CD4-positive, alpha-beta T cell (primary cell): Measurements from ENCODE around the gene PYM1. TPM values are rescaled to one million over a fixed set of nuclear protein-coding genes. Genes with fewer than 3 reads are reported as not detected.

Experiments used
- ATAC-seq: fragments of 200-7000 bp; cut with Tn5 transposase; one replicate; pipeline ENCODE4 v1.10.0; 2022; ENCODE audit warnings: mild to moderate bottlenecking; ENCODE audit not compliant: poor library complexity
- CTCF ChIA-PET: fragments of 350-600 bp; sonication (Branson Sonifier 250); formaldehyde crosslinking; loops from one replicate; lab custom pipeline; 2021; ENCODE audit warnings: antibody characterized with exemption, inconsistent platforms; lab: Charles Lee
- POLR2A ChIA-PET: fragments of 350-600 bp; sonication (Branson Sonifier 250); formaldehyde crosslinking; loops from one replicate; lab custom pipeline; 2021; ENCODE audit warnings: antibody characterized with exemption, inconsistent platforms; lab: Charles Lee
- DNase-seq, 14 experiments: peaks; one replicate each; pipeline ENCODE4 v3.0.0-alpha.2; 2013 to 2020; ENCODE audit warnings: mixed read lengths in 2 of 14
- H3K27ac ChIP-seq, 2 donors: one replicate each; pipeline versions ENCODE4 v1.5.1 to v1.7.0; 2013; ENCODE audit warnings: low read length in 2 of 2, low read depth in 1 of 2, mild to moderate bottlenecking in 1 of 2
- H3K27me3 ChIP-seq, 2 experiments: 1 replicate in 1 of 2; 2 replicates in 1 of 2; pipeline versions ENCODE4 v1.6.1 to v1.7.0; 2013; ENCODE audit warnings: low read length in 2 of 2, control low read depth in 1 of 2, mild to moderate bottlenecking in 1 of 2, moderate library complexity in 1 of 2; ENCODE audit not compliant: insufficient read depth in 2 of 2, control insufficient read depth in 1 of 2
- H3K36me3 ChIP-seq: one replicate; pipeline ENCODE4 v1.6.1; 2013; ENCODE audit warnings: low read length, control low read depth; ENCODE audit not compliant: insufficient read depth
- H3K4me1 ChIP-seq: one replicate; pipeline ENCODE4 v1.6.1; 2013; ENCODE audit warnings: low read length, control low read depth; ENCODE audit not compliant: insufficient read depth
- H3K4me3 ChIP-seq: one replicate; pipeline ENCODE4 v1.5.1; 2013; ENCODE audit warnings: mild to moderate bottlenecking, low read length, moderate library complexity
- H3K9me3 ChIP-seq, 2 experiments: 1 replicate in 1 of 2; 2 replicates in 1 of 2; pipeline versions ENCODE4 v1.6.1 to v1.7.0; 2013; ENCODE audit warnings: low read length in 2 of 2, mild to moderate bottlenecking in 2 of 2, control low read depth in 1 of 2, moderate library complexity in 1 of 2; ENCODE audit not compliant: control insufficient read depth in 1 of 2, insufficient read depth in 1 of 2
- H3K27ac Mint-ChIP-seq: one replicate; pipeline ENCODE4 v1.8.0; 2020; ENCODE audit warnings: mixed read lengths
- H3K27me3 Mint-ChIP-seq: one replicate; pipeline ENCODE4 v1.8.0; 2021; ENCODE audit warnings: mixed read lengths
- H3K36me3 Mint-ChIP-seq: one replicate; pipeline ENCODE4 v1.8.0; 2021; ENCODE audit warnings: low read depth, mixed read lengths
- H3K4me1 Mint-ChIP-seq: one replicate; pipeline ENCODE4 v1.8.0; 2021; ENCODE audit warnings: low read depth, mixed read lengths
- H3K4me3 Mint-ChIP-seq: one replicate; pipeline ENCODE4 v1.8.0; 2020; ENCODE audit warnings: mild to moderate bottlenecking, mixed read lengths
- H3K9me3 Mint-ChIP-seq: one replicate; pipeline ENCODE4 v1.8.0; 2020; ENCODE audit warnings: mixed read lengths
- intact Hi-C, 2 experiments: fragments of 100-400 bp; cut with DNase I in 1 of 2; cut with micrococcal nuclease in 1 of 2; formaldehyde crosslinking; loops; one replicate each; pipeline versions ENCODE4 v1.15.1 to v1.9.0; 2023 to 2025; cut with DNase I, micrococcal nuclease
- total RNA-seq, 174 experiments: library from RNA in 2 of 174; stranded (reverse) in 2 of 174; gene quantifications; one replicate each; pipeline ENCODE4 v1.2.3 and lab custom pipeline; 2021 to 2026
- TF ChIP-seq, protein P1 (sequence below): fragments of 200-600 bp; IDR thresholded peaks from one replicate; pipeline ENCODE4 v1.8.0; 2022; ENCODE audit warnings: antibody characterized with exemption, mild to moderate bottlenecking

The PYM1 gene
- total RNA-seq, 2 experiments from 2014 or later, result 13.7 to 16.7 TPM

DNA sequence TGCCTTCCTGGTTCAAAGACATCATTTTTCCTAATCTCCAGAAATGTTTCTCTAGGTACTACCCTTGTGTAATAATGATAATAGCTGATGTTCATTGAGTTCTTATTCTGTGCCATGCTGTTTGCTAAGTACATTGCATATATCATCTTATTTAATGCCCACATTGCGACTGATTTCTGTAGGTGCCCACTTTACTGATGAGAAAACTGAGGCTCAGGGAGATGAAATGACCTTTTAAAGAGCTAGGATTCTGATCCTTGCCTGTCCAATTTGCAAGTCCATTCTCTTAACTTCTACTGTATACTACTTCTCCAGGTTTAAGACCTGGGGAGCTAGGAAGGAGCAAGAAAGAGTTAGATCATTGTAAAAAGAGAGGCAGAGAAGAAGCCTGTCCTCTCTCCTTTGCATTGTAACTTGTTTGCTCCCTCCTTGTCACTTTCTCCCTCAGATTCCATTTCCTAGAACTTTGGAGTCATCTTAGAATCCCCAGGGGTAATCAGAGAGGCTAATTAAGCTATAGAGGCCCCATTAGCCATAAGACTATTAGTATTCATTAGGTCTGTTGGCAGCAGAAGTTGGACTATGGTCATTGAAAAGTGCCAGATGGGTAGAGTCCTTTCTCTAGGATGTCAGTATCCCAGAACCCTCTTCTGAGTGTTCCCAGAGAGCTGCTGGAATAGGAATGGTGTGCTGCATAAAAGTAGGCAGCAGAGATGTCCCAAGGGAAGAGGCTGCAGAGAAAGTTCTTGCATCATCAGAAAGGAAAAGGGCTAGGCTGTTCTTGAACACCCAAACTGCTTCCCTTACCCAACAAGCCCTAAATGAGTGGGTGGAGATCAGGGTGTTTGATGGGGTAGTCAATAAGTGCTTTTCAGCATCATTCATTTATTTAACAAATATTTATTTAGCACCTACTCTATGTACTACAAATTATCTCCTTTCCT lies 6.4 kb upstream of the PYM1 start:
- ATAC-seq (no peak), DNase-seq (no peak)
- Mint-ChIP-seq H3K27ac (peak overlapping the region; percentile 97), H3K27me3 (no peaks in the 10 kb centered on the region), H3K4me3 (peak overlapping the region; percentile 99), H3K9me3 (no peaks in the 10 kb centered on the region), H3K36me3 (peaks cover 93% of the 10 kb centered on the region), H3K4me1 (peaks cover 69% of the 10 kb centered on the region)
- intact Hi-C loops, result loop anchor here in 1 of 2 experiments (5.0 kb wide), 1 partner anchor 108 kb away; the partner anchor contains the start of gene RPS26
- Histone ChIP-seq H3K4me1 (peaks cover 79% of the 10 kb centered on the region), H3K27ac (peak overlapping the region; percentile 81 to 93), H3K9me3 (no peaks in the 10 kb centered on the region), H3K4me3 (peak overlapping the region; percentile 98), H3K36me3 (peaks cover 68% of the 10 kb centered on the region), H3K27me3 (no peaks in the 10 kb centered on the region)
- ChIA-PET POLR2A (interaction anchor here (0.7 to 18.6 kb wide), 15 partner anchors 8 to 204 kb away, joined by 3 to 251 read pairs (median 7); partner anchors contain the start of genes DNAJC14, ORMDL2, RAB5B and SARNP), CTCF (interaction anchor here (0.8 to 6.6 kb wide), 4 partner anchors 20 to 196 kb away, joined by 3 to 31 read pairs (median 3); no protein-coding TSS in a partner anchor)
- TF ChIP-seq, protein P1, sequence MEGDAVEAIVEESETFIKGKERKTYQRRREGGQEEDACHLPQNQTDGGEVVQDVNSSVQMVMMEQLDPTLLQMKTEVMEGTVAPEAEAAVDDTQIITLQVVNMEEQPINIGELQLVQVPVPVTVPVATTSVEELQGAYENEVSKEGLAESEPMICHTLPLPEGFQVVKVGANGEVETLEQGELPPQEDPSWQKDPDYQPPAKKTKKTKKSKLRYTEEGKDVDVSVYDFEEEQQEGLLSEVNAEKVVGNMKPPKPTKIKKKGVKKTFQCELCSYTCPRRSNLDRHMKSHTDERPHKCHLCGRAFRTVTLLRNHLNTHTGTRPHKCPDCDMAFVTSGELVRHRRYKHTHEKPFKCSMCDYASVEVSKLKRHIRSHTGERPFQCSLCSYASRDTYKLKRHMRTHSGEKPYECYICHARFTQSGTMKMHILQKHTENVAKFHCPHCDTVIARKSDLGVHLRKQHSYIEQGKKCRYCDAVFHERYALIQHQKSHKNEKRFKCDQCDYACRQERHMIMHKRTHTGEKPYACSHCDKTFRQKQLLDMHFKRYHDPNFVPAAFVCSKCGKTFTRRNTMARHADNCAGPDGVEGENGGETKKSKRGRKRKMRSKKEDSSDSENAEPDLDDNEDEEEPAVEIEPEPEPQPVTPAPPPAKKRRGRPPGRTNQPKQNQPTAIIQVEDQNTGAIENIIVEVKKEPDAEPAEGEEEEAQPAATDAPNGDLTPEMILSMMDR, result no peak

DNA sequence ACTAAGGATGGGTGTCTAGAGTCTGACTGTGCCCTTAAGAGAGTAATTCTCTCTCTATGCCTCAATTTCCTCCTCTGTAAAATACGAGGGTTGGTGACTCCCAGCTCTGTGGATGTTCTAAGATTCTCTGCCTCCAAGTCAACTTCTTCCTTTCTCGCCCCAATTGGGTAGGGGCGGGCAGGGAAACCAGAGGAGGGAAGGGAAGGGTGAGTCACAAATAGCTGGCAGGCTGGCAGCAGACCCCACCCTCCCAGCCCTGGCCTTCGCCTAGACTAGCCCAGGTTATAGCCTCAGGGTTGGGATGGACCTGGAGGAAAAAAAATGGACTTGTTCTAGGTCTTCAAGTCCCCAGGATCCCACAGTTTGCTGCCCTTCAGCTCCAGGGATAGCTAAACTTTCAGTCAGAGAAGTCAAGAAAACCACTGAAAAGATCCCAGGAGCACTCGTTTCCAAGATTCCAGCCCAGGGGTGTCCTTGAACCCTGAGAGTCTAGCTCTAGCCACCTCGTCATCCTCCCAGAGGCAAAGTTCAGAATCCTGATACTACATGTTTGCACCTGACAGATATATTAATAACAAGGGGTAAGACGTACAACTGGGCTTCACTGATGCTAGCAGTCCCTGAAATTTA lies 5.6 kb upstream of the PYM1 start:
- ATAC-seq, result no peak

More for the DNA sequence above, 5.6 kb upstream of the PYM1 start:
- Mint-ChIP-seq H3K27ac (peak overlapping the region; percentile 97), H3K4me1 (peaks cover 62% of the 10 kb centered on the region), H3K36me3 (peaks cover 86% of the 10 kb centered on the region), H3K9me3 (no peaks in the 10 kb centered on the region), H3K4me3 (peak overlapping the region; percentile 99), H3K27me3 (no peaks in the 10 kb centered on the region)
- POLR2A ChIA-PET, result interaction anchor here (0.6 to 18.6 kb wide), 14 partner anchors 9 to 204 kb away, joined by 3 to 251 read pairs (median 6); partner anchors contain the start of genes DNAJC14, ORMDL2, PA2G4 and RAB5B
- H3K36me3 ChIP-seq, result peaks cover 60% of the 10 kb centered on the region
- peak overlapping the region; percentile 98 for H3K4me3 ChIP-seq
- peak in 5 of 14 experiments; percentile 38 to 64 (median 50) for DNase-seq
- CTCF ChIA-PET, result interaction anchor here (1.3 to 6.6 kb wide), 2 partner anchors 19 to 195 kb away, joined by 3 to 31 read pairs; no protein-coding TSS in a partner anchor
- H3K9me3 ChIP-seq, result no peaks in the 10 kb centered on the region
- no peaks in the 10 kb centered on the region for H3K27me3 ChIP-seq
- H3K27ac ChIP-seq, result peak overlapping the region; percentile 81 to 93
- peaks cover 78% of the 10 kb centered on the region for H3K4me1 ChIP-seq
- TF ChIP-seq, protein P1, result no peak
- intact Hi-C loops, result loop anchor here in 1 of 2 experiments (5.0 kb wide), 1 partner anchor 109 kb away; the partner anchor contains the start of gene RPS26
